ENCODE results near the gene COX8A. TPM values are rescaled to one million over a fixed set of nuclear protein-coding genes. Genes with fewer than 3 reads are reported as not detected.

The COX8A gene
- total and polyA plus RNA-seq, 2 of the 13 experiments (the other 11 are each of a cell fraction or from before 2014, with no cell fraction given): 202 to 406 TPM

GRCh38 chr11:63986156-63986931 lies 11.9 kb downstream of the COX8A start, which contains the start of gene OTUB1 (continued):
- TF ChIP-seq FOXA3 (CRISPR knock-in tag; IDR thresholded peaks at IDR 0.05) (peak; percentile 59; the same call in 1 of the 2 replicates), MAFF (IDR thresholded peaks at IDR 0.05; ENCODE audit: low read depth, low read length) (no peak), KDM4B (CRISPR knock-in tag; IDR thresholded peaks at IDR 0.05) (peak; percentile 78), HDAC1 (CRISPR knock-in tag; IDR thresholded peaks at IDR 0.05) (peak; percentile 87), ZNF3 (CRISPR knock-in tag; IDR thresholded peaks at IDR 0.05) (no peak), KLF15 (CRISPR knock-in tag; IDR thresholded peaks at IDR 0.05; ENCODE audit: borderline replicate concordance) (peak; percentile 47; the same call in 1 of the 2 replicates), SMAD9 (CRISPR knock-in tag; IDR thresholded peaks at IDR 0.05) (0 out of 2 replicates have a peak, but pooled peaks have one; percentile 10), ZNF30 (CRISPR knock-in tag; IDR thresholded peaks at IDR 0.05) (peak; percentile 86; the same call in 1 of the 2 replicates), HNRNPLL (IDR thresholded peaks at IDR 0.05; ENCODE audit: low read depth, low read length, poor library complexity, severe bottlenecking) (no peak), REST (IDR thresholded peaks at IDR 0.05; ENCODE audit: borderline replicate concordance in 1 of 2, low read depth in 1 of 2, low read length in 2 of 2) (no peak; a peak in 1 of 4 replicates), BCL6 (CRISPR knock-in tag; IDR thresholded peaks at IDR 0.05) (no peak; the same call in 1 of the 2 replicates), KDM3A (CRISPR knock-in tag; IDR thresholded peaks at IDR 0.05; ENCODE audit: low read depth) (no peak; the same call in 1 of the 2 replicates), SIN3B (IDR thresholded peaks at IDR 0.05; ENCODE audit: low read length) (peak; percentile 84; the same call in 1 of the 2 replicates), POLR2AphosphoS5 (IDR thresholded peaks at IDR 0.05; ENCODE audit: low read depth, low read length) (peak; percentile 80), FOSL1 (CRISPR knock-in tag; IDR thresholded peaks at IDR 0.05; ENCODE audit: borderline replicate concordance) (no peak), SATB2 (CRISPR knock-in tag; IDR thresholded peaks at IDR 0.05) (peak; percentile 63; the same call in 1 of the 2 replicates), ZXDC (CRISPR knock-in tag; IDR thresholded peaks at IDR 0.05) (no peak), ZNF501 (CRISPR knock-in tag; IDR thresholded peaks at IDR 0.05) (peak; percentile 57; the same call in 1 of the 2 replicates), CHD4 (IDR thresholded peaks at IDR 0.05; ENCODE audit: borderline replicate concordance, low read length) (no peak), HES4 (CRISPR knock-in tag; IDR thresholded peaks at IDR 0.05; ENCODE audit: borderline replicate concordance) (peak; percentile 79; the same call in 1 of the 2 replicates), KLF13 (CRISPR knock-in tag; IDR thresholded peaks at IDR 0.05) (no peak), ZNF34 (CRISPR knock-in tag; IDR thresholded peaks at IDR 0.05; ENCODE audit: borderline replicate concordance) (peak; percentile 80; the same call in 1 of the 2 replicates), ZNF816 (CRISPR knock-in tag; IDR thresholded peaks at IDR 0.05; ENCODE audit: borderline replicate concordance) (no peak)

Measured in HepG2 (cell line).